SKM-1 (cell line): ENCODE measurements around the gene CYP26A1.

Experiments
- DNase-seq: peaks from one replicate; lab custom pipeline; 2025; ENCODE audit not compliant: unreplicated experiment; lab: John Stamatoyannopoulos, UW

Gene CYP26A1

DNA sequence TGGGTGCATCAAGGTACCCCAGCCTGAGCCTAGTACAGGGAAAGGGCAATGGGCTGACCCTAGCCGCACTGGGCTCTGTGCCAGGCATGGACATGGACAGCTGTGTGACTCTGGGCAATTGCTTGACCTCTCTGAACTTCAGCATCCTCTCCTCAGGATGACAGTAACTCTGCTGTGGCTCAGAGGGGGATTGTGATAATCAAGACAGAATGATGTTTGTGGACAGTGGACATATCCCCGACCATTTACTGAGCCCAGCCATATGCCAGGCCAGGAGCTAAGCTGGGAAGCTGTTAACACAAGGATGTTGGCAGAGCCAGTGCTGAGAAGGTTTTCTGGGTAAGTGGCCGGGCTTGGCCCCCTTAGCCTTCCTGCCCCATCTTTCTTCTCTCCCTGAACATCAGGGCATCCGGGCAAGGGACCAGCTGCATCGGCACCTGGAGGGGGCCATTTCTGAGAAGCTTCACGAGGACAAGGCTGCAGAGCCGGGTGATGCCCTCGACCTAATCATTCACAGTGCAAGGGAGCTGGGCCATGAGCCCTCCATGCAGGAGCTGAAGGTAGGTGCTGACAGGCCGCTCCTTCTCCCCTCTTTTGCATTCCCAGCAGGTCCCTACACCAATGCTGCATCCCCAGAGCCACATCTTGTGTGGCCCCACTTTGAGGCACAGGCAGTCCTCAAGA lies 9.6 kb upstream of the CYP26A1 start:
- DNase-seq: no peak

GRCh38 chr10:93064874-93065660 lies 8.6 kb upstream of the CYP26A1 start:
- DNase-seq: no peak

DNA sequence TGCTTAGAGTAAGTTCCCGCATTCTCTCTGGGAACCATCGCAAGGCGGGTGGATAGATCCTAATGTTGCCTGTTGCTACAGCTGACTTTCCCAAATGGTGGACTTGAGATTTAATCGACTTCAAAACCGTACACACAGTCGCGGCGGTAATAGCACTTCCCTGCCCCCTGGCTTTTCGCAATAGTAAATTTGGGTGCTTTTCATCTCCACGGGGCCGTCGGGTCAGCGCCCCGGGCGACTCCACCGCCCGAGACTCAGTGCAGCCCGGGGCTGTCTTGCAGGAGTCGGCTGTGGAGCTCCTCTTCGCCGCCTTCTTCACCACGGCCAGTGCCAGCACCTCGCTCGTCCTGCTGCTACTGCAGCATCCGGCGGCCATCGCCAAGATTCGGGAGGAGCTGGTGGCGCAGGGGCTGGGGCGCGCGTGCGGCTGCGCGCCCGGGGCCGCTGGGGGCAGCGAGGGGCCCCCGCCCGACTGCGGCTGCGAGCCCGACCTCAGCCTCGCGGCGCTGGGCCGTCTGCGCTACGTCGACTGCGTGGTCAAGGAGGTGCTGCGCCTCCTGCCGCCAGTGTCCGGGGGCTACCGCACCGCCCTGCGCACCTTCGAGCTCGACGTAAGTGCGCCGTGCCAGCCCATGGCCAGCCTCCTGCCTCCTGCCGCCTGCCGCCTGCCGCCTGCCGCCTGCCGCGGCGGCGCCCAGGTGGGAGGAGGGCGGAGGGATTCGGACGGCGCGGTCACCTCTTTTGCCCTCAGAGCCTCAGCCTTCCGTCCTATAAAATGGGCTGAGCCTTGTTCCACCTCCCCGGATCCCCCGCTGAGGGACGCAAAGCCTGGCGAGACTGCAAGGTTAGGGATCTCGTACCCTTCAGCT lies 7.8 kb upstream of the CYP26A1 start:
- no peak for DNase-seq

DNA sequence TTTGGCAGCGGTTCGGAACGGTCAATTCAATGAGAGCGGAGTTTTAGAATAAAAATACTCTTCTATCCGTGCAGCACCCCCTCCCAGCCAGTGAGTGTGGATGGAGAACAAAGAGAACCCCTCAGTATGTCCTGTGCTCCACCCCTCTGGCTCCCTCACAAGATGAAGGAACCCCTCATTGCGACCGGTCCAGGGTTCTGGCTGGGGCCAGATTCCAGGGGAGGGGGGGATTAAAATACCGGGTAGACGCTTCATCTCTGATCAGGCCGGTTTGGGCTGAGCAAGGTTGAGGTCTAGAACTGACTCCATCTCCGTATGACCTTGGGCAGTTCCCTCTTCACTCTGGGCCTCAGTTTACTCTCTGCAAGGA lies 7.2 kb upstream of the CYP26A1 start:
- DNase-seq: no peak

DNA sequence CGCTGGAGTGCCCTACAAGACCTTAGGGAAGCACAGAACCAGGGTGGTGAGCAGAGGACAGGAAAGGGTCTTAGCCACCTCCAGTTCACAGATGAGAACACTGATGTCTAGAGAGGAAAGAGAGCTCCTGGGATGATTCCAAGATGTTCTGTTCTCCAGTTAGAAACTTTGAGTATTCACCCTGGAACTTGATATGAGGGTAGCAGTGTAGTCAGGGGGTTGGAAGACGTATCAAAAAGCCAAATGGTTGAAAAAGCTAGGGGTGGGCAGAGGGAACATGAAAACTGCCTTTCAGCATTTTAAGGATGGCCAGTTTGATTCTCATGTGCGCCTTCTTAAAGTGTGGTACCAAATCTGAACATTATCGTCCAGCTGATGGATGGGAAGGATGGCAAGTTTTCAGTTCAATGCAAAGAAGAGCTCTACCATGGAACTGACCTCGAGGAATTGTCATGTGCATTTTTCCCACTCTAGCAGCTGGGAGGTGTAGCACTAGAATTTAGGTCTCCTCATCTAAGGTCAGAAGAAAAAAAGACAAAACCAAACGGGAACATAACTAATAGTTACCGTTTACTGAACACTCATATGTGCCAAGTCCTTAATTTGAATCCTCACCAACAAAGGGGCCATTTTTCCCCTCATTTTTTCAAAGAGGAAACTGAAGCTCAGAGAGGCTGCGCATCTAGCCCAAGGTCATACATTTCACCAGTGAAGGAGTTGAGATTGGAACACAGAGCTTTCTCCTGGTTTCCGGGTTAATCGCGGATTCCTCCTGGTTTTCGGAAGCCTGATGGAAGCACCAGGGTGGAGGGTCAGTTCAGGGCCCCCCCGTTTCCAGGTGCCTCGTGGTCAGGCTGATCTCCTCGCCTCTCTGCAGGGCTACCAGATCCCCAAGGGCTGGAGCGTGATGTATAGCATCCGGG lies 6.0 kb upstream of the CYP26A1 start:
- no peak for DNase-seq

GRCh38 chr10:93068411-93069244 lies 5.1 kb upstream of the CYP26A1 start:
- DNase-seq: no peak

DNA sequence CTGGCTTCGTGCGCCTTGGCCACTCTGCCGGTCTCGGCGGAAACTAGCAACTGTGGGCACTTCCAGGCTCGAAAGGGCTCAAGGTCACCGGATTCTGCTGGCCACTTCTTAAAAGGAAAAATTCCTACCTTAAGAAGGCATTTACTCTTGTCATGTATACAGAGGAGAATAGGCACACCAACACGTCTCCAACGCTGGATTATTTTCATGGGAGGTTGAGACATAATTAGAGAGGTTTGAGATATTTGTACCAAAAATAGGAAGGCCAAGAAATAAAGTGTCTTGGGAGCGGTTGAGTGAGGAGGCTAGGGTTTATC lies 4.5 kb upstream of the CYP26A1 start:
- DNase-seq: no peak

DNA sequence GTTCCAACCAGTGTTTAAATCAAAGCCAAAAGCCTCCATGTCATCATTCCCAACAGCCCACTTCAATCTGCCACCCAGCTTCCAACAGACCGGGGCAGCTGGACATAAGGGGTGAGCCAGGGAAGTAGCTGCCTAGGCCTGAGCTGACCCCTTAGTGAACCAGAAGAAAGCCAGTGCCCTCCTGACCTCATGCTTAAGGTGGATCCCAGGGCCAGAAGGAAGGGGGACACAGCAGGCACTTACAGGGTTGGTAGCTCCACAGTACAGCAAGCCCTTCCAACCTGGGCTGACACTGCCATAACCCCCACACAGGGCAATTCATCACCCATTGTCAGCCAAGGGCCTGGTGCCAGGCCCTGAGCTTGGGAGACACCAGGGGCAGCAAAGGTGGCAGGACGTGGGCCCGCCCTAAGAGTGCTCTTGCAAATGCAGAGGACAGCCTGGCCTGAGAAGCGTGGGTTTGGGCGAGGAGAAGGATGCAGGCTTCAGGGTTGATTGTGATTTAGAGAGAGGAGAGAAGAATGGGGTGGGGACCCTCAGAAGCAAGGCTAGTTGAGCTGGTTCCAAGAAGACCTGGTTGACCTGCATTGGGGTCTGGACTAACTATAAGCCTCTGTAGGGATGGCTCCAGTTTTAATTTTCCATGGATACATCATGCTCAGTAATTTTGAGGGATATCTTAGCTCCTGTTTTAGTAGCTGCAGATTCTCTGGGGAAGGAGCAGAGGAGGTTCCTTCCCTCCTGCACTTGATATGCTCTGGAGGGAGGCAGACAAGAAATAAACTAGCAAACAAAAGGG lies 3.1 kb upstream of the CYP26A1 start:
- no peak for DNase-seq

GRCh38 chr10:93071177-93071472 lies 2.6 kb upstream of the CYP26A1 start:
- no peak for DNase-seq

GRCh38 chr10:93071674-93072224 lies 1.9 kb upstream of the CYP26A1 start:
- DNase-seq: no peak

GRCh38 chr10:93072225-93072712 lies 1.4 kb upstream of the CYP26A1 start:
- no peak for DNase-seq

DNA sequence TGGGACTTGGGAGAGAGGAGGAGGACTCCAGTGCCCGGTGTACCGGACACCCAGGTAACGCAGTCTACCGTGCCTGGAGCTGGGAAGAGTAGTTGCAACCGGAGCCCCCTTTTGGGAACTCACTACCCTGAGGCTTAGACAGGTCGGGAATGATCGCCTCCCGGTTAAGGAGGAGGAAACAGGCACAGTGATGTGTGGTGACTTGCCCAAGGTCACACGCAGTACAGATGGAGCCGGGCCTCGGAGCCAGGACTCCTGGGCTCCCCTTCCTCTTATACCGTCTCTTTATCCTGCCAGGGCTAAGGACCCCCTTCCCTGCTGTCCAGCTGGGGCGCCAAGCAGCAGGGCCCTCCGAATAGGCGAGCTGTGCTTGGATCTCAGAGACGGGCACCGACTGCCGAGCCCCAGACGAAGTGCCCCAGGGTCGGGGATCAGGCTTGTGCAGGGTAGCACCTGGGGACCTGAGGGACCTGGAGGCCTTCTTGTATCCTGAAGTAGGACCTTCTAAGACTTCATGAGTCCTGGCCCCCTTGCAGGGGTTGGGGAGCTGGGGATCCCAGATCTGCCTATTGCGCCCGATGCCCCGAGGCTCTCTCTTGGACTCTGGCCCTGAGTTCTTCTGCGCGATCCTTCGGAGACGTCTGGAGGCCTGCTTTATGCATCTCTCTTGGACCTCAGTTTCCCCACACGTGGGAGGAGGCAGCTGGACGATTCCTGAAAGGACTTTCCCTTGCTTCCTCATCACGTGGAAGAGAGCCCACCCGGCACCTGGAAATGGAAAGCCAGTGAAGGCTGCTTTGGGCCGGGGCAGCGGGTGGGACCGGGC lies 767 bp upstream of the CYP26A1 start:
- no peak for DNase-seq

DNA sequence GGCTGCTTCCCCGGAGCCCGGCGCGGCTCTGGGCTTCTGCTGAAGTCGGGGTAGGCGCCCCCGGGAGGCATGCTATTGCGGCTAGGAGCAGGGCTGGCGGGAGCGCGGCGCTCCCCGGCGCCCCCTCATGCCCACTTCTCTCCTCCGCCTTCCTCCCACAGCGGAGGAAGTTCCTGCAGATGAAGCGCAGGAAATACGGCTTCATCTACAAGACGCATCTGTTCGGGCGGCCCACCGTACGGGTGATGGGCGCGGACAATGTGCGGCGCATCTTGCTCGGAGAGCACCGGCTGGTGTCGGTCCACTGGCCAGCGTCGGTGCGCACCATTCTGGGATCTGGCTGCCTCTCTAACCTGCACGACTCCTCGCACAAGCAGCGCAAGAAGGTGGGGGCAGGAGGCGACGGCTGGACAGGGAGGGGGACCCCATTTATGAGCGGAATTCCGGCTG lies 479 bp downstream of the CYP26A1 start:
- DNase-seq: no peak

- DNase-seq: no peak
Measured at GRCh38 chr10:93074597-93075368, 1.1 kb downstream of the CYP26A1 start.

- DNase-seq: no peak
Measured at GRCh38 chr10:93075369-93076221, 1.9 kb downstream of the CYP26A1 start.

DNA sequence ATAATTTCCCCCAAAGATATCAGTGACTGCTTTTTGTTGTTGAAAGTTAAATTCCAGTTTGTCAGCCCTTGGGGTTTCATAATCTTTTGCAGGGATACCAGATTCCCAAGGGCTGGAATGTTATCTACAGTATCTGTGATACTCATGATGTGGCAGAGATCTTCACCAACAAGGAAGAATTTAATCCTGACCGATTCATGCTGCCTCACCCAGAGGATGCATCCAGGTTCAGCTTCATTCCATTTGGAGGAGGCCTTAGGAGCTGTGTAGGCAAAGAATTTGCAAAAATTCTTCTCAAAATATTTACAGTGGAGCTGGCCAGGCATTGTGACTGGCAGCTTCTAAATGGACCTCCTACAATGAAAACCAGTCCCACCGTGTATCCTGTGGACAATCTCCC lies 3.2 kb downstream of the CYP26A1 start:
- no peak for DNase-seq
